Cardiac muscle cell (in vitro differentiated cells and primary cell): ENCODE measurements around the gene GPA33. TPM values are rescaled to one million over a fixed set of nuclear protein-coding genes. Genes with fewer than 3 reads are reported as not detected.

Experiments
- DNase-seq, 2 donors: peaks; one replicate each; pipeline versions ENCODE4 v3.0.0 to v3.0.0-alpha.2; 2010 to 2017; ENCODE audit warnings: low read depth in 1 of 2, low spot score in 1 of 2
- H3K27ac ChIP-seq: fragments of 200-600 bp; sonication (generic); 2 replicates; pipeline ENCODE4 v1.5.1; 2016
- H3K27me3 ChIP-seq: fragments of 200-600 bp; sonication (generic); 2 replicates; pipeline ENCODE4 v1.6.0; 2016; ENCODE audit warnings: control low read depth
- H3K36me3 ChIP-seq: fragments of 200-600 bp; sonication (generic); 2 replicates; pipeline ENCODE4 v1.5.1; 2016; ENCODE audit warnings: control low read depth
- H3K4me1 ChIP-seq: fragments of 200-600 bp; sonication (generic); 2 replicates; pipeline ENCODE4 v1.8.1; 2017; ENCODE audit warnings: low read depth, mild to moderate bottlenecking, mixed run types
- H3K4me3 ChIP-seq: fragments of 200-600 bp; sonication (generic); 2 replicates; pipeline ENCODE4 v1.5.1; 2016; ENCODE audit warnings: mild to moderate bottlenecking
- H3K9me3 ChIP-seq: fragments of 200-600 bp; sonication (generic); 2 replicates; pipeline ENCODE4 v1.5.1; 2017; ENCODE audit warnings: low read depth, mild to moderate bottlenecking, control low read depth
- CTCF ChIP-seq: IDR thresholded peaks from 2 replicates; pipeline ENCODE4 v1.5.1; 2012; ENCODE audit warnings: low read depth, mild to moderate bottlenecking, low read length
- polyA plus RNA-seq: library from polyadenylated mRNA; unstranded; fragments of >200 nt; fragmentation: Nextera tagmentation; extraction: Ambion mirVana; gene quantifications from 2 replicates; pipeline ENCODE4 v1.2.1, GENCODE V29; 2016
- total RNA-seq: library from RNA; depleted of rRNA; stranded (reverse); fragments of >200 nt; gene quantifications from 2 replicates; pipeline ENCODE4 v1.2.3, GENCODE V29; 2016

Gene GPA33
- total and polyA plus RNA-seq, 2 experiments from 2014 or later: 0.35 to 0.69 TPM

- no peak for DNase-seq
- Histone ChIP-seq H3K4me3 (peak overlapping the region; percentile 29), H3K9me3 (no peaks in the 10 kb centered on the region), H3K36me3 (peaks cover 6% of the 10 kb centered on the region), H3K4me1 (peaks cover 32% of the 10 kb centered on the region), H3K27ac (peak overlapping the region; percentile 88), H3K27me3 (no peaks in the 10 kb centered on the region)
- no peak for TF ChIP-seq CTCF
Observed at GRCh38 chr1:167094690-167095089, 4.5 kb upstream of the GPA33 start.

- no peaks in the 10 kb centered on the region for H3K9me3 ChIP-seq
- H3K4me3 ChIP-seq: peak within 1 kb of the TSS; percentile 29
- DNase-seq: peak in 1 of 2 donors; percentile 85
- H3K27me3 ChIP-seq: no peaks in the 10 kb centered on the region
- peaks cover 6% of the 10 kb centered on the region for H3K36me3 ChIP-seq
- H3K27ac ChIP-seq: peak within 1 kb of the TSS; percentile 88
- no peak for TF ChIP-seq CTCF
- peaks cover 32% of the 10 kb centered on the region for H3K4me1 ChIP-seq
Observed at GRCh38 chr1:167093846-167094516, 3.8 kb upstream of the GPA33 start, which contains the start of gene STYXL2. TSS of gene STYXL2 (plus strand) at chr1:167094075. CDS start at chr1:167094850, 775 bp downstream.

- H3K4me1 ChIP-seq: peaks cover 32% of the 10 kb centered on the region
- no peaks in the 10 kb centered on the region for H3K36me3 ChIP-seq
- H3K27ac ChIP-seq: peak overlapping the region; percentile 88
- TF ChIP-seq CTCF: no peak
- DNase-seq: no peak
- no peaks in the 10 kb centered on the region for H3K27me3 ChIP-seq
- no peaks in the 10 kb centered on the region for H3K9me3 ChIP-seq
- H3K4me3 ChIP-seq: no peak overlapping the region
Observed at GRCh38 chr1:167092653-167093052, 2.5 kb upstream of the GPA33 start.

GRCh38 chr1:167089939-167090313 lies 251 bp downstream of the GPA33 start:
- Histone ChIP-seq H3K27me3 (no peaks in the 10 kb centered on the region), H3K27ac (no peak overlapping the region), H3K36me3 (no peaks in the 10 kb centered on the region), H3K9me3 (no peaks in the 10 kb centered on the region), H3K4me3 (no peak overlapping the region), H3K4me1 (peaks cover 25% of the 10 kb centered on the region)
- TF ChIP-seq CTCF: no peak
- DNase-seq: no peak

- Histone ChIP-seq H3K9me3 (no peaks in the 10 kb centered on the region), H3K4me3 (no peak overlapping the region), H3K36me3 (no peaks in the 10 kb centered on the region), H3K27me3 (no peaks in the 10 kb centered on the region), H3K4me1 (peaks cover 18% of the 10 kb centered on the region), H3K27ac (no peak overlapping the region)
- TF ChIP-seq CTCF: no peak
- no peak for DNase-seq
Observed at GRCh38 chr1:167088746-167089417, 1.3 kb downstream of the GPA33 start.
